ENCODE measurements around the gene RTN4R.
"Not testable (repeated sequence)": the region's sequence is repeated elsewhere in the genome, so short reads cannot be mapped to it uniquely, and the experiment has no call there.

Gene RTN4R

GRCh38 chr22:20268279-20269012 lies at the start of gene RTN4R:
Gene RTN4R (minus strand): TSS chr22:20268318. CDS start chr22:20268092, 226 bp downstream.
- peak; percentile 29 to 68 for DNase-seq

- DNase-seq = peak in 1 of 2 donors; percentile 34
Observed at GRCh38 chr22:20317402-20318042, 49.4 kb upstream of the RTN4R start.

- DNase-seq = no peak
Observed at GRCh38 chr22:20316844-20317401, 48.8 kb upstream of the RTN4R start.

GRCh38 chr22:20316217-20316843 lies 48.2 kb upstream of the RTN4R start:
- no peak for DNase-seq

GRCh38 chr22:20315337-20316216 lies 47.5 kb upstream of the RTN4R start:
- no peak for DNase-seq

GRCh38 chr22:20314741-20315336 lies 46.7 kb upstream of the RTN4R start:
- not testable (repeated sequence) for DNase-seq

GRCh38 chr22:20314206-20314605 lies 46.1 kb upstream of the RTN4R start:
- DNase-seq = not testable (repeated sequence)

GRCh38 chr22:20313306-20314077 lies 45.4 kb upstream of the RTN4R start:
- not testable (repeated sequence) for DNase-seq

- no peak for DNase-seq
Observed at GRCh38 chr22:20312396-20313191, 44.5 kb upstream of the RTN4R start.

GRCh38 chr22:20311249-20312062 lies 43.3 kb upstream of the RTN4R start:
- not testable (repeated sequence) for DNase-seq

GRCh38 chr22:20310773-20311172 lies 42.7 kb upstream of the RTN4R start:
- not testable (repeated sequence) for DNase-seq

GRCh38 chr22:20310180-20310579 lies 42.1 kb upstream of the RTN4R start:
- DNase-seq = not testable (repeated sequence)

- not testable (repeated sequence) for DNase-seq
Observed at GRCh38 chr22:20308806-20309650, 40.9 kb upstream of the RTN4R start.

- not testable (repeated sequence) for DNase-seq
Observed at GRCh38 chr22:20307448-20308447, 39.6 kb upstream of the RTN4R start.

- not testable (repeated sequence) for DNase-seq
Observed at GRCh38 chr22:20306646-20307447, 38.7 kb upstream of the RTN4R start.
